ENCODE results near the gene SEMA4C.

The SEMA4C gene

GRCh38 chr2:96913117-96913397, 43.2 kb upstream of the SEMA4C start:
- no peak overlapping the region for H4K91ac ChIP-seq (ENCODE audit: low read length)
- H2BK5ac ChIP-seq (ENCODE audit: low read depth, low read length, poor library complexity, severe bottlenecking): no peak overlapping the region
- no peak overlapping the region for H3K14ac ChIP-seq (ENCODE audit: low read length in 2 of 2)
- H3K23ac ChIP-seq (ENCODE audit: low read length in 2 of 2): no peak overlapping the region
- no peak overlapping the region for H3K4me3 ChIP-seq (ENCODE audit: insufficient read depth in 1 of 2, low read depth in 1 of 2, low read length in 2 of 2)
- H3K9ac ChIP-seq (ENCODE audit: low read length): no peak overlapping the region
- no peaks in the 10 kb centered on the region for H3K36me3 ChIP-seq (ENCODE audit: control insufficient read depth in 1 of 2, insufficient read depth in 2 of 2, low read depth in 1 of 2, low read length in 2 of 2)
- no peaks in the 10 kb centered on the region for H3K79me1 ChIP-seq (replicated peaks; ENCODE audit: low read length, poor library complexity, severe bottlenecking)
- no peak overlapping the region for H3K27ac ChIP-seq (ENCODE audit: low read length, poor library complexity, severe bottlenecking)
- H3K4me1 ChIP-seq (ENCODE audit: control insufficient read depth, insufficient read depth, low read depth, low read length): no peaks in the 10 kb centered on the region
- H2BK12ac ChIP-seq (ENCODE audit: low read length in 2 of 2): no peak overlapping the region
- peaks cover 4 to 11% of the 10 kb centered on the region in 2 experiments for H3K27me3 ChIP-seq (ENCODE audit: control insufficient read depth in 1 of 2, insufficient read depth in 1 of 2, low read length in 2 of 2)
- DNase-seq: no peak
- no peak overlapping the region for H4K8ac ChIP-seq (ENCODE audit: low read length)
- H3K18ac ChIP-seq (ENCODE audit: low read depth in 1 of 2, low read length in 2 of 2): no peak overlapping the region
- H2AK5ac ChIP-seq (ENCODE audit: low read length, severe bottlenecking): no peak overlapping the region
- no peak overlapping the region for H2BK120ac ChIP-seq (ENCODE audit: low read depth, low read length)
- WGBS: 74% methylated on average over 5 of the region's 5 CpGs
- H3K4me2 ChIP-seq (ENCODE audit: low read length, poor library complexity, severe bottlenecking): no peak overlapping the region
- H3K4ac ChIP-seq (ENCODE audit: low read depth in 1 of 2, low read length in 2 of 2): no peak overlapping the region
- H3K9me3 ChIP-seq (ENCODE audit: control insufficient read depth, low read length): peaks cover 17% of the 10 kb centered on the region
- H2AFZ ChIP-seq (ENCODE audit: low read depth, low read length): no peak overlapping the region
- H2BK15ac ChIP-seq (ENCODE audit: low read depth, poor library complexity, severe bottlenecking): no peak overlapping the region

- H3K4me2 ChIP-seq (ENCODE audit: low read length, poor library complexity, severe bottlenecking): no peak overlapping the region
- H3K4me3 ChIP-seq (ENCODE audit: insufficient read depth in 1 of 2, low read depth in 1 of 2, low read length in 2 of 2): no peak overlapping the region
- no peak overlapping the region for H4K8ac ChIP-seq (ENCODE audit: low read length)
- peaks cover 14% of the 10 kb centered on the region for H3K9me3 ChIP-seq (ENCODE audit: control insufficient read depth, low read length)
- no peak overlapping the region for H2BK120ac ChIP-seq (ENCODE audit: low read depth, low read length)
- no peak overlapping the region for H3K14ac ChIP-seq (ENCODE audit: low read length in 2 of 2)
- H2AFZ ChIP-seq (ENCODE audit: low read depth, low read length): no peak overlapping the region
- no peak overlapping the region for H2AK5ac ChIP-seq (ENCODE audit: low read length, severe bottlenecking)
- H3K4me1 ChIP-seq (ENCODE audit: control insufficient read depth, insufficient read depth, low read depth, low read length): peaks cover 5% of the 10 kb centered on the region
- no peak overlapping the region for H2BK12ac ChIP-seq (ENCODE audit: low read length in 2 of 2)
- DNase-seq: no peak
- H3K9ac ChIP-seq (ENCODE audit: low read length): no peak overlapping the region
- H3K27ac ChIP-seq (ENCODE audit: low read length, poor library complexity, severe bottlenecking): no peak overlapping the region
- H3K23ac ChIP-seq (ENCODE audit: low read length in 2 of 2): no peak overlapping the region
- no peak overlapping the region for H3K4ac ChIP-seq (ENCODE audit: low read depth in 1 of 2, low read length in 2 of 2)
- H3K79me1 ChIP-seq (replicated peaks; ENCODE audit: low read length, poor library complexity, severe bottlenecking): no peaks in the 10 kb centered on the region
- H4K91ac ChIP-seq (ENCODE audit: low read length): no peak overlapping the region
- no peak overlapping the region for H2BK15ac ChIP-seq (ENCODE audit: low read depth, poor library complexity, severe bottlenecking)
- no peaks in the 10 kb centered on the region for H3K36me3 ChIP-seq (ENCODE audit: control insufficient read depth in 1 of 2, insufficient read depth in 2 of 2, low read depth in 1 of 2, low read length in 2 of 2)
- no peak overlapping the region for H2BK5ac ChIP-seq (ENCODE audit: low read depth, low read length, poor library complexity, severe bottlenecking)
- peaks cover 4 to 14% of the 10 kb centered on the region in 2 experiments for H3K27me3 ChIP-seq (ENCODE audit: control insufficient read depth in 1 of 2, insufficient read depth in 1 of 2, low read length in 2 of 2)
- WGBS: 85% methylated on average over 22 of the region's 22 CpGs
- no peak overlapping the region for H3K18ac ChIP-seq (ENCODE audit: low read depth in 1 of 2, low read length in 2 of 2)
Measured at GRCh38 chr2:96912346-96913116, 42.7 kb upstream of the SEMA4C start.

- Histone ChIP-seq H3K23ac (ENCODE audit: low read length in 2 of 2) (no peak overlapping the region), H3K9ac (ENCODE audit: low read length) (no peak overlapping the region), H2AFZ (ENCODE audit: low read depth, low read length) (no peak overlapping the region), H2BK12ac (ENCODE audit: low read length in 2 of 2) (no peak overlapping the region), H3K18ac (ENCODE audit: low read depth in 1 of 2, low read length in 2 of 2) (no peak overlapping the region), H3K4ac (ENCODE audit: low read depth in 1 of 2, low read length in 2 of 2) (no peak overlapping the region), H3K4me3 (ENCODE audit: insufficient read depth in 1 of 2, low read depth in 1 of 2, low read length in 2 of 2) (no peak overlapping the region), H3K79me1 (replicated peaks; ENCODE audit: low read length, poor library complexity, severe bottlenecking) (no peaks in the 10 kb centered on the region), H4K91ac (ENCODE audit: low read length) (no peak overlapping the region), H4K8ac (ENCODE audit: low read length) (no peak overlapping the region), H3K4me1 (ENCODE audit: control insufficient read depth, insufficient read depth, low read depth, low read length) (peaks cover 14% of the 10 kb centered on the region), H3K27me3 (ENCODE audit: control insufficient read depth in 1 of 2, insufficient read depth in 1 of 2, low read length in 2 of 2) (peaks cover 4 to 15% of the 10 kb centered on the region in 2 experiments), H3K4me2 (ENCODE audit: low read length, poor library complexity, severe bottlenecking) (no peak overlapping the region), H2BK120ac (ENCODE audit: low read depth, low read length) (no peak overlapping the region), H3K36me3 (ENCODE audit: control insufficient read depth in 1 of 2, insufficient read depth in 2 of 2, low read depth in 1 of 2, low read length in 2 of 2) (no peaks in the 10 kb centered on the region), H3K27ac (ENCODE audit: low read length, poor library complexity, severe bottlenecking) (no peak overlapping the region), H3K9me3 (ENCODE audit: control insufficient read depth, low read length) (no peaks in the 10 kb centered on the region), H2BK15ac (ENCODE audit: low read depth, poor library complexity, severe bottlenecking) (no peak overlapping the region), H3K14ac (ENCODE audit: low read length in 2 of 2) (no peak overlapping the region), H2AK5ac (ENCODE audit: low read length, severe bottlenecking) (no peak overlapping the region), H2BK5ac (ENCODE audit: low read depth, low read length, poor library complexity, severe bottlenecking) (no peak overlapping the region)
- WGBS: 78% methylated on average over 4 of the region's 6 CpGs
- no peak for DNase-seq
Measured at GRCh38 chr2:96909611-96910021, 39.7 kb upstream of the SEMA4C start.

- Histone ChIP-seq H2BK15ac (ENCODE audit: low read depth, poor library complexity, severe bottlenecking) (peak overlapping the region; percentile 12), H2BK5ac (ENCODE audit: low read depth, low read length, poor library complexity, severe bottlenecking) (no peak overlapping the region), H3K23ac (ENCODE audit: low read length in 2 of 2) (no peak overlapping the region), H3K27ac (ENCODE audit: low read length, poor library complexity, severe bottlenecking) (no peak overlapping the region), H3K4me2 (ENCODE audit: low read length, poor library complexity, severe bottlenecking) (no peak overlapping the region), H3K79me1 (replicated peaks; ENCODE audit: low read length, poor library complexity, severe bottlenecking) (no peaks in the 10 kb centered on the region), H2BK12ac (ENCODE audit: low read length in 2 of 2) (peak overlapping the region in 1 of 2 experiments; percentile 70), H2AK5ac (ENCODE audit: low read length, severe bottlenecking) (no peak overlapping the region), H3K36me3 (ENCODE audit: control insufficient read depth in 1 of 2, insufficient read depth in 2 of 2, low read depth in 1 of 2, low read length in 2 of 2) (no peaks in the 10 kb centered on the region), H3K14ac (ENCODE audit: low read length in 2 of 2) (no peak overlapping the region), H3K9ac (ENCODE audit: low read length) (peak overlapping the region; percentile 79), H3K27me3 (ENCODE audit: control insufficient read depth in 1 of 2, insufficient read depth in 1 of 2, low read length in 2 of 2) (peaks cover 0 to 4% of the 10 kb centered on the region in 2 experiments), H4K8ac (ENCODE audit: low read length) (peak overlapping the region; percentile 35), H4K91ac (ENCODE audit: low read length) (peak overlapping the region; percentile 11), H3K4me1 (ENCODE audit: control insufficient read depth, insufficient read depth, low read depth, low read length) (peaks cover 14% of the 10 kb centered on the region), H3K9me3 (ENCODE audit: control insufficient read depth, low read length) (no peaks in the 10 kb centered on the region), H2AFZ (ENCODE audit: low read depth, low read length) (peak overlapping the region; percentile 64), H2BK120ac (ENCODE audit: low read depth, low read length) (no peak overlapping the region), H3K18ac (ENCODE audit: low read depth in 1 of 2, low read length in 2 of 2) (peak overlapping the region in 1 of 2 experiments; percentile 48), H3K4me3 (ENCODE audit: insufficient read depth in 1 of 2, low read depth in 1 of 2, low read length in 2 of 2) (peak overlapping the region in 1 of 2 experiments; percentile 54), H3K4ac (ENCODE audit: low read depth in 1 of 2, low read length in 2 of 2) (peak overlapping the region in 1 of 2 experiments; percentile 73)
- DNase-seq: peak; percentile 53
- WGBS: 64% methylated on average over 21 of the region's 21 CpGs
Measured at GRCh38 chr2:96907115-96908041, 37.5 kb upstream of the SEMA4C start.
